HUDEP-2 (cell line): ENCODE data around the gene CCDC71.

ENCODE experiments used
- DNase-seq, 76 experiments: peaks; one replicate each; lab custom pipeline; 2025; ENCODE audit not compliant: unreplicated experiment in 76 of 76; lab: John Stamatoyannopoulos, UW

Gene CCDC71

DNA sequence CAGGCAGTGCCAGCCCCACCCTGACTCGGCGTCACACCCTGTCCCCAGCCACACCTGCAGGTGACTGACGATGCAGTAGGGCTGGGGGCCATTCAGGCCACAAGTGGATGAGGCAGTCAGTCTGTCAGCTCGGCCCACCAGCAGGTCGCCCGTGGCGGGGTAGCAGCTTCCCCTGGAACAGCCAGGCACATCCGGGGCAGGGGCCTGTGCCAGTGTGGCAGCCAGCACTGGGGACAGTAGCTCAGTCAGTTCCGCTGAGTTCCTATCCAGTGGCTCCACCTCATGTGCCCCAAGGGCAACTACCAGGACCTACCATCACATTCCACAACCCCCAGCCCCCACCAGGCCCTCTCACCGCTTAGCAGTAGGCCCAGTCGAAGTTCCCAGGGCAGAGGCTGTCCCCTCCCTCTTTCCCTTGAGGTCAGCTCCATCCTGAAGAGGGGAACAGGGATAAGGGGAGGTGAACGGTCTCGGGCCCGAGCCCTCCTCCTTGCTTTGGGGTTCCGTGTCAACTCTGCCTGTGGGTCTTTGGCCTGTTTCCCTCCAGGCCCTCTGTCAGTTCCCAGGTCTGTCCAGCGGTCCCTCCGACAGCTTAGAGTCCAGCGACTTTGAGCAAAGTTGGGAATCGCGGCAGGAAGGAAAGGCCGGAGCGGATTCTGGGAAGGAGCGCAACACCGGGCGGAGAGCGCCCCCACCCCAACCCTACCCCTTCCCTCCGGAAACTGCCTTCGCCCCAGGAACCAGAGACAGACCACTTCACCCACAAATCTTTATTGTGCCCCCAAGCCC lies 33.5 kb downstream of the CCDC71 start, which contains the start of gene LAMB2:
Gene LAMB2, minus strand, starts transcription at position 614 of the 789 bp plus-strand sequence. Its CDS starts 183 bp downstream, at position 431.
- DNase-seq = no peak

DNA sequence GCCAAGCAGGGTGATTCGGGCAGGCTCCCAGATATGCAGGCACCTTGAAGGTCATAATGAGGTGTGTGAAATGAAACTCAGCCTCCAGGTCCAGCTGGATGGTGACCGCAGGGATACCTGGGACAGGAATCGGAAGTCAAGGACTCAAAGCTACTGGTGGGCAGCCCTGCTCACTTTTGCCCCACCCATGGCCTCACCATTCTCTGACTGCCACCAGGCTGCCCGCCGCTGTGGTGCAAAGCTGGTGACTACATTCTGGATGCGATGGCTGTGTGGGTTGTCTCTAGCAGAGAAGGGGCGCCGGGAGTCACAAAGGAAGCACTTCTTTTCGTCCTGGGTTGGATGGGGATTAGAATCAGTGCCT lies 34.1 kb downstream of the CCDC71 start:
- DNase-seq = no peak

- DNase-seq = no peak
Observed at GRCh38 chr3:49131576-49131975, 34.6 kb downstream of the CCDC71 start.

GRCh38 chr3:49131040-49131439 lies 35.1 kb downstream of the CCDC71 start:
- DNase-seq = no peak

GRCh38 chr3:49124991-49125670 lies 41.0 kb downstream of the CCDC71 start:
- peak in 3 of 76 experiments; percentile 8 to 23 (median 9) for DNase-seq

GRCh38 chr3:49124203-49124602 lies 41.9 kb downstream of the CCDC71 start:
- no peak for DNase-seq

DNA sequence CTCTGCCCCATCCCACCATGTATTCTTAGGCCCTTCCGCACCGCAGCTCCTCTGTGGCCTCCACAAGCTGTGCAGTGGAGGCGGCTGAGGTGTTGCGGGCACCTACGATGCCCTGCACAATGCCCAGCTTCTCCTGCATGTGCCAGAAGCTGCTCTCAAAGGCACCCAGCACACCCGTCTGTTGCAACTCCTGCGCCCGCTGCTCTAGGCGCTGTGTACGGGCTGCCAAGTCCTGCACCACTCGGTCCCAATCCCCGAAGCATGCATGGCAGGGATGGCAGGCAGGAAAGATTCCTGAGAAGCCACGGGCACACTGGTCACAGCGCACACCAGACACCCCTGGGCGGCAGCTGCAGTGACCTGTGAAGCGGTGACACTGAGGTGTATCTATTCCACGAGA lies 42.4 kb downstream of the CCDC71 start:
- DNase-seq = no peak

DNA sequence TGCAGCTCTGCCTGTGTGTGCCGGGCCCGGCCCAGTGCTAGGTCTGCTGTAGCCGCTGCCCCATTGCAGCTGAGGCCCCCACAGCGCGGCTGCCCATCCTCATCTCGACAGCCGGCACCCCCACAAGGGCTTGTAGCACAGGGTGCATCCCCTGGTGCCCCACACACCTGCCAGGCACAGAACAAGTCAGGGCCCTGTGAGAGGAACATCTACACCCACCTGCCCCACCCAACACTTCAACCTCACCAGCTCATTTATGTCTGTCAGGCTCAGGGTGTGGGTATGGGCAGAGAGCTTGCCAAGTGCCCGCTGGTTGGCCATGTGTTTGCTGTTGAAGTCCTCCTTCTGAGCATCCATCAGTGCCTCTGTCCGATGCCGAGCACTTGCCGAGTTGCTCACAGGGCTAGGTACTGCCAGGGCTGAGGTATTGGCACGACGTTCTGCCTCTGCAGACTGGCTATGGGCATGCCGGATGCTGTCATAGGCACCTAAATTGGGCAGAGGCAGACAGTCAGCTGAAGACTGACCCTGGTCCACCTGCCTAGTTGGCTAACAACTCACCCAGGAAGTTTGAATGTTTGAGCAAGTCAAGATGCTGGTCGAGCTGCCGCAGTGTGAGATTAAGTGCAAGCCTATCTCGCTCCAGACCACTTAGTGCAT lies 43.1 kb downstream of the CCDC71 start:
- DNase-seq = no peak

- DNase-seq = no peak
Observed at GRCh38 chr3:49122451-49122850, 43.7 kb downstream of the CCDC71 start.

- DNase-seq = no peak
Observed at GRCh38 chr3:49122022-49122421, 44.1 kb downstream of the CCDC71 start.

- DNase-seq = no peak
Observed at GRCh38 chr3:49121132-49121736, 44.9 kb downstream of the CCDC71 start.

DNA sequence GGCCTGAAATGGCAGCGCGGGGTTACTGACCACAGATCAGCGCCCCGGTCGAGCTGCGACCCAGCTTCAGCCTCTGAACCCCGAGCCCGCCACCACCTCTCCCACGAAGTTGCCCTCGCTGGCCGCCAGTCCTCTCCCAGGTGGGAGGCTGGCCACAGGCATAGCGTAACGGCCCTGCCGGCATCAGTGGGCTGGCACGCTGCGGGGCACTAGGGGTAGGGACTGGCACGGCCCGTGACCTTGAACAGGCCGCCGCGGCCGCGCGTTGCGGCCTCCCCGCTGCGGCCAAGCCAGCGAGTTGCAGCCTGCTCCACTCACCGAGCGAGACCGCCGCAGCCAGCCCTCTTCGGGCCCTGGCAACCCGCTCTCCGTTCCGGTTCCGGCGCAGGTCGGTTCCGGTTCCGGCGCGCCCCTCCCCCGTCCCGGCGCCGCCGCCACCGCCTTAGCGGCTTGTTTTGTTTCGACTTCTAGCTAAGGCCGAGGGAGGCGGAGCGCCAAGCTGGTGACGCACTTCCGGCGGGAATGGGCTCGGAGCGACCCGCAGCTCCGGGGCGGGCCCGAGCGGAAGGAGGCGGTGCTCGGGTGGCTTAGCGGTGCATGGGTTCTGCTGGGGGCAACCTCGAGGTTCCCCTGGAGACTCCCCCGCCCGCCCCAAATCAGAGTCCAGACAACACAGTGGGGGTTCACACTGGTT lies 45.5 kb downstream of the CCDC71 start, which contains the start of gene USP19:
Gene USP19, minus strand, starts transcription at position 386 of the 694 bp plus-strand sequence. CDS start 1,678 bp downstream, outside the sequence.
- DNase-seq = peak in 74 of 76 experiments; percentile 36 to 94 (median 86)

DNA sequence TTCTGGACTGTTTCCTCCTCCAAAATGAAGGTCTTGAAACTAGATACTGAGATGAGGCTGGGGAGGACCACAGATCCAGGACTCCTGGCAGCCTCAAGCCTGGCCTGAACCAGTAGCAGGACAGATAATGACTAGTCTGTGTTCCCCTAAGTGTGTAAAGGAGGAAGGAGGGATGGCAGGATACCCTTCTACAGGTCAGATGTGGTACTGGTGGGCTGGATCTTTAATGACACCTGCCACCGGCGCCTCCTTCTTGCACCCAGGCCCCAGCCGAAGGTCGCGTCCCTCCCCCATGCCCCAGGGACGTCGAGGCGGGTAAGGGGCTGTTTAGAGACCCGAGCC lies 46.1 kb downstream of the CCDC71 start:
- DNase-seq = no peak

DNA sequence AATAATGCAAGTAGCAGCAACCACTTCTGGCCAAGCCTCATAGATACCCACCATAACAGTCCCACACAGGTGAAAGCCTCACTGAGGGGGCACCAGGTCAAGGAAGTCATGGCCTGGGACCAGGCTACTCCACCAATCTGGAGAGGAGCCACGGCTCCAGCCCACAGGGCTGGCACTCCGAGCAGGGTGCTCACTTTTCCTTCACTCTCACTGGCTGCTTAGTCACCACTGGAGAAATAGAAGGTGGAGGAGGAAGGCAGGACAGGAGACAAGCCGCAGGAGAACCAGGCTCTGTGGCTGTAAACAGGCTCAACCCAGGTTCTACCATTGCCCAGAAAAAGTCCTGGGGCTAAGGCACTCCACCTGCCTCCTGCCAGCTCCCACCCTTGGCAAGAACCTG lies 46.7 kb downstream of the CCDC71 start:
- DNase-seq = no peak

- no peak for DNase-seq
Observed at GRCh38 chr3:49119036-49119435, 47.1 kb downstream of the CCDC71 start.
